Right lobe of liver (tissue), 4 donors: ENCODE results near the gene COX6B2.

Source experiments
- CTCF ChIP-seq, 4 donors: fragments of 200-600 bp in 3 of 4; fragments of 450-650 bp in 1 of 4; IDR thresholded peaks; one replicate each; pipeline versions ENCODE4 v1.5.1 to v1.8.0; 2016 to 2022; ENCODE audit warnings: antibody characterized with exemption in 4 of 4, mild to moderate bottlenecking in 2 of 4
- POLR2A ChIP-seq: fragments of 450-650 bp; IDR thresholded peaks from one replicate; pipeline ENCODE4 v1.6.1; 2017; ENCODE audit warnings: antibody characterized with exemption, mild to moderate bottlenecking
- donor health status: DM: no; HTN: no; CAD: no.
- donor health status: DM: no; HTN: no; CAD: no.
- donor health status: DM: no; HTN: yes; CAD: no.

GRCh38 chr19:55355213-55355821 lies 798 bp upstream of the COX6B2 start:
- TF ChIP-seq CTCF (IDR thresholded peaks at IDR 0.05) (no peak), POLR2A (no peak)
